ENCODE measurements around the gene DCAF5. TPM values are rescaled to one million over a fixed set of nuclear protein-coding genes. Genes with fewer than 3 reads are reported as not detected.

The DCAF5 gene
- total RNA-seq, 1 experiment from 2014 or later: 23.5 TPM

DNA sequence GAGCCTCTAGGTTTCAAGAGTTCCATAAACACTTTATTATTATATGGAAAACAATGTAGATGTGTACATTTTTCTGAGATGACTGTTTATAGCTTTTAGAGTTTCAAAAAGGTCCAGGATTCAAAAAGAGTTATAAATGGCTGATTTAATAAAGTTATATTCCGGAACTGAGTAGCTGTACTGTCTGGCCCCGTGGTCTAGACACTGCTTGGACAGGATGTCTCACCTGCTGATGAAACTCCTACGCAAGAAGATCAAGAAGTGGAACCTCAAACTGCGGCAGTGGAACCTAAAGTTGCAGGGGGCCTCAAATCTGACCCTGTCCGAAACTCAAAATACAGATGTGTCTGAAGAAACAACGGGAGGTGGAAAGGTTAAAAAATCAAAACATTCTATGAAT lies 69.7 kb downstream of the DCAF5 start:
- no peak overlapping the region for H3K27ac Mint-ChIP-seq (ENCODE audit: unreplicated experiment)
- H3K27me3 Mint-ChIP-seq (ENCODE audit: unreplicated experiment): no peaks in the 10 kb centered on the region
- H3K36me3 Mint-ChIP-seq (ENCODE audit: insufficient read depth, unreplicated experiment): peaks cover 17% of the 10 kb centered on the region
- no peak for DNase-seq
- CTCF ChIA-PET: no interaction called here
- H3K9me3 Mint-ChIP-seq (ENCODE audit: low read depth, unreplicated experiment): no peaks in the 10 kb centered on the region
- H3K4me1 Mint-ChIP-seq (ENCODE audit: low read depth, unreplicated experiment): peaks cover 65% of the 10 kb centered on the region
- TF ChIP-seq, protein P1, sequence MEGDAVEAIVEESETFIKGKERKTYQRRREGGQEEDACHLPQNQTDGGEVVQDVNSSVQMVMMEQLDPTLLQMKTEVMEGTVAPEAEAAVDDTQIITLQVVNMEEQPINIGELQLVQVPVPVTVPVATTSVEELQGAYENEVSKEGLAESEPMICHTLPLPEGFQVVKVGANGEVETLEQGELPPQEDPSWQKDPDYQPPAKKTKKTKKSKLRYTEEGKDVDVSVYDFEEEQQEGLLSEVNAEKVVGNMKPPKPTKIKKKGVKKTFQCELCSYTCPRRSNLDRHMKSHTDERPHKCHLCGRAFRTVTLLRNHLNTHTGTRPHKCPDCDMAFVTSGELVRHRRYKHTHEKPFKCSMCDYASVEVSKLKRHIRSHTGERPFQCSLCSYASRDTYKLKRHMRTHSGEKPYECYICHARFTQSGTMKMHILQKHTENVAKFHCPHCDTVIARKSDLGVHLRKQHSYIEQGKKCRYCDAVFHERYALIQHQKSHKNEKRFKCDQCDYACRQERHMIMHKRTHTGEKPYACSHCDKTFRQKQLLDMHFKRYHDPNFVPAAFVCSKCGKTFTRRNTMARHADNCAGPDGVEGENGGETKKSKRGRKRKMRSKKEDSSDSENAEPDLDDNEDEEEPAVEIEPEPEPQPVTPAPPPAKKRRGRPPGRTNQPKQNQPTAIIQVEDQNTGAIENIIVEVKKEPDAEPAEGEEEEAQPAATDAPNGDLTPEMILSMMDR (IDR thresholded peaks at IDR 0.05; ENCODE audit: unreplicated experiment): no peak
- no TSS peak for BruUV-seq (replicated peaks)
- H3K4me3 Mint-ChIP-seq (ENCODE audit: low read depth, unreplicated experiment): no peak overlapping the region
- intact Hi-C loops (cut with micrococcal nuclease; ENCODE audit: unreplicated experiment): no loop called here

DNA sequence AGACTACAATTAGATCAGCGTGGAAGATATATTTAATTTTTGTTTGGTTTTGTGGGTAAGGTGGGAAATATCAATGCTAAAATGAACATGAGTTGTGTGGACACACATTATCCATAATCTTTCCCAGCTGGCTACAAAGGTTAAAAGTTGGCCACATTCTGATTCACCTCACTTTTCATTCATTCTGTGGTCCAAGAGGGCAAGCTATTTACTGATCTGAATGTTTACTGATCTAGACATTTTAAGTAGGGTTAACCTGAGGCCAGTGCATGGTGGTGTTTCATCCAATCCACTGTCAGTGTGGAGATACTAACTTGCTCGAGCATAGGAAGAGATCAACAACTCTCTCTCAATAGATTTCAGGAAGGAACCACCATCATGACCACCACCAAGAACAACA lies 71.6 kb downstream of the DCAF5 start:
- CTCF ChIA-PET: no interaction called here
- H3K9me3 Mint-ChIP-seq (ENCODE audit: low read depth, unreplicated experiment): no peaks in the 10 kb centered on the region
- H3K27me3 Mint-ChIP-seq (ENCODE audit: unreplicated experiment): no peaks in the 10 kb centered on the region
- TF ChIP-seq, protein P1 (IDR thresholded peaks at IDR 0.05; ENCODE audit: unreplicated experiment): no peak
- BruUV-seq (replicated peaks): no TSS peak
- peaks cover 17% of the 10 kb centered on the region for H3K36me3 Mint-ChIP-seq (ENCODE audit: insufficient read depth, unreplicated experiment)
- peak overlapping the region; percentile 98 for H3K27ac Mint-ChIP-seq (ENCODE audit: unreplicated experiment)
- H3K4me1 Mint-ChIP-seq (ENCODE audit: low read depth, unreplicated experiment): peaks cover 68% of the 10 kb centered on the region
- no peak for DNase-seq
- no peak overlapping the region for H3K4me3 Mint-ChIP-seq (ENCODE audit: low read depth, unreplicated experiment)
- intact Hi-C loops (cut with micrococcal nuclease; ENCODE audit: unreplicated experiment): loop anchor here (2.0 kb wide), 1 partner anchor 76 kb away; no protein-coding TSS in a partner anchor

DNA sequence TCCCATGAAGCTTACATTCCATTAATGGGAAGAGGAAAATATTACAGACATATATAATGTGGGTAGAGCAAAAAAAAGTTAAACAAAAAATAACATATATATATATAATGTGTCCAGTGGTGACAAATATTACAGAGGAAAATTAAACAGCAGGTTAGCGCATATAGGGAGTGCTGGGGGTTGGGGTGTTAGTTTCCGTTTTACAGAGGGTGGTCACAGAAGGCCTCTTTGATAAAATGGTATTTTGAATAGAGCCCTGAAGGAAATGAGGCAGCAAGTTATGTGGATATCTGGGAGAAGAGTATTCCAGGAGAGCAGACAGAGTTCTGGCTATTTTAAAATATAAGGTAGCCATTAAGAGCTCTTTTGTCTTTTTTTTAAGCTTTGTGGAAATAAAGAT lies 73.2 kb downstream of the DCAF5 start:
- CTCF ChIA-PET: interaction anchor here (0.7 to 1.8 kb wide), 6 partner anchors 11 to 168 kb away, joined by 3 to 7 read pairs (median 4); no protein-coding TSS in a partner anchor
- no peaks in the 10 kb centered on the region for H3K9me3 Mint-ChIP-seq (ENCODE audit: low read depth, unreplicated experiment)
- no TSS peak for BruUV-seq (replicated peaks)
- TF ChIP-seq, protein P1 (IDR thresholded peaks at IDR 0.05; ENCODE audit: unreplicated experiment): no peak
- H3K4me3 Mint-ChIP-seq (ENCODE audit: low read depth, unreplicated experiment): peak overlapping the region; percentile 54
- intact Hi-C loops (cut with micrococcal nuclease; ENCODE audit: unreplicated experiment): loop anchor here (2.0 kb wide), 2 partner anchors 15 to 75 kb away; no protein-coding TSS in a partner anchor
- no peaks in the 10 kb centered on the region for H3K27me3 Mint-ChIP-seq (ENCODE audit: unreplicated experiment)
- peak; percentile 20 for DNase-seq
- H3K27ac Mint-ChIP-seq (ENCODE audit: unreplicated experiment): peak overlapping the region; percentile 98
- peaks cover 18% of the 10 kb centered on the region for H3K36me3 Mint-ChIP-seq (ENCODE audit: insufficient read depth, unreplicated experiment)
- peaks cover 71% of the 10 kb centered on the region for H3K4me1 Mint-ChIP-seq (ENCODE audit: low read depth, unreplicated experiment)

DNA sequence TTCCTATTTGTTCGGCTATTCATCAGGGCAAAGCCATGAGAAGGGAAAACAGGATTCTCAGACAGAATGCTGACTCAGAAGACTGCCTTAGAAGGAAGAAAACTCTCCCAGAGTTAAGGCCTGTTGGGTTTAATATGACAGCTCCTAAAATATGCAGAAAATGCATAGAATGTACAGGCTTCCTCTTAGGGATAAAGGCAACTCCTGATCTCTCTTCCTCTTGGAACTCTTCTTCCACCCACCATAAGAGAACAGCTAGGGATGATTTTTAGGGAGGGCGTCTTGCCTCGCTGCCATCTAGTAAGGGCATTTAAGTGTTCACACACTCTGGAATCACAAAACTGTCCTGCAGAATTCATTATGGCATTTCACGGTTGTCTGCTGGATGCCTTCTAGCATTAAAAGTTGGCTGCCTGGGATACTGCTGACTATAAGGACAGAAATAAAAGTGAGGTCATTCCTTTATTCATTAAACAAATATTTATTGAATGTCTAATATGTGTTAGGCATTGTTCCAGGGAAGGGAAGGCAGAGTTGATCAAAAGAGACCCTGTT lies 73.7 kb downstream of the DCAF5 start:
- no peaks in the 10 kb centered on the region for H3K9me3 Mint-ChIP-seq (ENCODE audit: low read depth, unreplicated experiment)
- H3K36me3 Mint-ChIP-seq (ENCODE audit: insufficient read depth, unreplicated experiment): peaks cover 23% of the 10 kb centered on the region
- H3K27ac Mint-ChIP-seq (ENCODE audit: unreplicated experiment): peak overlapping the region; percentile 98
- peak overlapping the region; percentile 54 for H3K4me3 Mint-ChIP-seq (ENCODE audit: low read depth, unreplicated experiment)
- TF ChIP-seq, protein P1 (IDR thresholded peaks at IDR 0.05; ENCODE audit: unreplicated experiment): no peak
- intact Hi-C loops (cut with micrococcal nuclease; ENCODE audit: unreplicated experiment): loop anchor here (2.0 kb wide), 1 partner anchor 16 kb away; no protein-coding TSS in a partner anchor
- DNase-seq: peak; percentile 46
- H3K27me3 Mint-ChIP-seq (ENCODE audit: unreplicated experiment): no peaks in the 10 kb centered on the region
- BruUV-seq (replicated peaks): TSS peak; percentile 86
- CTCF ChIA-PET: interaction anchor here (0.7 to 1.8 kb wide), 6 partner anchors 11 to 168 kb away, joined by 3 to 7 read pairs (median 4); no protein-coding TSS in a partner anchor
- peaks cover 71% of the 10 kb centered on the region for H3K4me1 Mint-ChIP-seq (ENCODE audit: low read depth, unreplicated experiment)

All from Calu3 (cell line).